ENCODE results near the gene FAM177A1.

DNA sequence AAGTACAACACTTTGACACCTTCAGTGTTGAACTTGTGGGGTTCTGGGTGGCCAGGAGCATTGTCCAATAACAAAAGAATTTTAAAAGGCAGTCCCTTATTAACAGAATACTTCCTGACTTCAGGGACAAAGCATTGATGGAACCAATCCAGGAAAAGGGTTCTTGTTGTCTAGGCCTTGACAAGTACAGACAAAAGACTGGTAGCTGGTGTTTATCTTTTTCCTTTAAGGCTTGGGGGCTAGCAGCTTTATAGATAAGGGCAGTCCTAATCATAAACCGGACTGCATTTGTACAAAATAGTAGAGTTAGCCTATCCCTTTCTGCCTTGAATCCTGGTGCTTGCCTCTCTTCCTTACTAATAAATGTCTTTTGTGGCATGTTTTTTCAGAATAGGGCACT lies 27.4 kb downstream of the FAM177A1 start:
- TF ChIP-seq, protein P1, sequence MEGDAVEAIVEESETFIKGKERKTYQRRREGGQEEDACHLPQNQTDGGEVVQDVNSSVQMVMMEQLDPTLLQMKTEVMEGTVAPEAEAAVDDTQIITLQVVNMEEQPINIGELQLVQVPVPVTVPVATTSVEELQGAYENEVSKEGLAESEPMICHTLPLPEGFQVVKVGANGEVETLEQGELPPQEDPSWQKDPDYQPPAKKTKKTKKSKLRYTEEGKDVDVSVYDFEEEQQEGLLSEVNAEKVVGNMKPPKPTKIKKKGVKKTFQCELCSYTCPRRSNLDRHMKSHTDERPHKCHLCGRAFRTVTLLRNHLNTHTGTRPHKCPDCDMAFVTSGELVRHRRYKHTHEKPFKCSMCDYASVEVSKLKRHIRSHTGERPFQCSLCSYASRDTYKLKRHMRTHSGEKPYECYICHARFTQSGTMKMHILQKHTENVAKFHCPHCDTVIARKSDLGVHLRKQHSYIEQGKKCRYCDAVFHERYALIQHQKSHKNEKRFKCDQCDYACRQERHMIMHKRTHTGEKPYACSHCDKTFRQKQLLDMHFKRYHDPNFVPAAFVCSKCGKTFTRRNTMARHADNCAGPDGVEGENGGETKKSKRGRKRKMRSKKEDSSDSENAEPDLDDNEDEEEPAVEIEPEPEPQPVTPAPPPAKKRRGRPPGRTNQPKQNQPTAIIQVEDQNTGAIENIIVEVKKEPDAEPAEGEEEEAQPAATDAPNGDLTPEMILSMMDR (IDR thresholded peaks at IDR 0.05 in 2 of 3, conservative IDR thresholded peaks at IDR 0.05 in 1 of 3; ENCODE audit: borderline replicate concordance in 1 of 3, insufficient read depth in 1 of 3, low read depth in 2 of 3, low read length in 2 of 3) = no peak
- TF ChIP-seq EZH2phosphoT487 (IDR thresholded peaks at IDR 0.05; ENCODE audit: borderline replicate concordance) (no peak), POLR2A (IDR thresholded peaks at IDR 0.05; ENCODE audit: borderline replicate concordance, extremely low read depth, insufficient read depth, insufficient read length) (no peak), CBX3 (IDR thresholded peaks at IDR 0.05; ENCODE audit: low read depth) (no peak), YY1 (IDR thresholded peaks at IDR 0.05; ENCODE audit: extremely low read depth, insufficient replicate concordance, low read depth, low read length) (no peak), EZH2 (IDR thresholded peaks at IDR 0.05) (no peak)
